HG02763 (cell line): ENCODE results near the gene THOP1.

ENCODE experiments used
- ATAC-seq: cut with Tn5 transposase; IDR thresholded peaks from one replicate; pipeline ENCODE4 v1.9.1; 2021; ENCODE audit warnings: mild to moderate bottlenecking, moderate library complexity; ENCODE audit not compliant: unreplicated experiment

Gene THOP1

GRCh38 chr19:2802826-2803225, 17.5 kb downstream of the THOP1 start:
- ATAC-seq: no peak

GRCh38 chr19:2803486-2804155, 18.3 kb downstream of the THOP1 start:
- ATAC-seq: no peak

- ATAC-seq: no peak
Measured at GRCh38 chr19:2804156-2805004, 19.1 kb downstream of the THOP1 start.

- ATAC-seq: no peak
Measured at GRCh38 chr19:2805261-2805900, 20.1 kb downstream of the THOP1 start.

- no peak for ATAC-seq
Measured at GRCh38 chr19:2805991-2806649, 20.8 kb downstream of the THOP1 start.

- no peak for ATAC-seq
Measured at GRCh38 chr19:2806736-2807378, 21.6 kb downstream of the THOP1 start.

- ATAC-seq: no peak
Measured at GRCh38 chr19:2807379-2808128, 22.3 kb downstream of the THOP1 start.

- no peak for ATAC-seq
Measured at GRCh38 chr19:2808129-2808941, 23.0 kb downstream of the THOP1 start.

- ATAC-seq: no peak
Measured at GRCh38 chr19:2809387-2810140, 24.3 kb downstream of the THOP1 start.

- ATAC-seq: no peak
Measured at GRCh38 chr19:2810141-2811091, 25.1 kb downstream of the THOP1 start.

- ATAC-seq: no peak
Measured at GRCh38 chr19:2811221-2811722, 26.0 kb downstream of the THOP1 start.

- ATAC-seq: no peak
Measured at GRCh38 chr19:2811735-2812413, 26.6 kb downstream of the THOP1 start.

GRCh38 chr19:2812414-2813234, 27.3 kb downstream of the THOP1 start:
- no peak for ATAC-seq

- ATAC-seq: no peak
Measured at GRCh38 chr19:2813235-2814160, 28.2 kb downstream of the THOP1 start.

- no peak for ATAC-seq
Measured at GRCh38 chr19:2814426-2814825, 29.1 kb downstream of the THOP1 start.
